Measurements from ENCODE around the gene TUBG2. TPM values are rescaled to one million over a fixed set of nuclear protein-coding genes. Genes with fewer than 3 reads are reported as not detected.

TUBG2 gene
- polyA plus RNA-seq, 2 donors: 7.6 to 12.0 TPM

DNA sequence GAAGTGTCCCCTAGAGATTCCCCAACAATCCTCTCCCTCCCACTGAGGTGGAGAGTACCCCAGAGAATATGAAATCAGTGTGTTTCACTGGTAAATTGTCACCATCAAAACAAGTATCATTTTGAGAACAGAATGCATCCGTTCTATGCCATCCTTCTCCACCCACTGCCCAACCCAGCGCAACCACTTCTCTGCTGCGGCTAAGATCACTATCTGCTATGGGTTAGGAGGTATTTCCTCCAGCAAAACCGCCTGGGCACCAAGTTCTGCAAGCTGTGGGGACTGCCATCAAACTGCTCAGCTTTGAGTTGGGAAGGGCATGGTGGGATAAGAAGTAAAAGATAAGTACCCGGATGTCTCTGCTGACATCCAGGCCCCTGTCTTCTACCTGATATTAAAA, 47.6 kb downstream of the TUBG2 start:
- H3K4me3 ChIP-seq (ENCODE audit: low read depth in 1 of 2, low read length in 2 of 2): no peak overlapping the region
- peaks cover 30 to 47% of the 10 kb centered on the region in 2 donors for H3K36me3 ChIP-seq (ENCODE audit: control insufficient read depth in 2 of 2, insufficient read depth in 2 of 2, low read length in 1 of 2)
- no peaks in the 10 kb centered on the region for H3K9me3 ChIP-seq (ENCODE audit: control insufficient read depth in 2 of 2, insufficient read depth in 1 of 2, low read depth in 1 of 2, low read length in 1 of 2)
- no peak overlapping the region for H3K27ac ChIP-seq (ENCODE audit: low read depth in 2 of 2, low read length in 1 of 2)
- 73 to 78% methylated on average over 5 of the region's 5 CpGs for WGBS, 2 donors
- H3K27me3 ChIP-seq (ENCODE audit: control insufficient read depth in 1 of 2, insufficient read depth in 2 of 2, low read length in 2 of 2): no peaks in the 10 kb centered on the region
- H3K4me1 ChIP-seq (ENCODE audit: control insufficient read depth in 2 of 2, insufficient read depth in 2 of 2, low read length in 1 of 2): no peaks in the 10 kb centered on the region

DNA sequence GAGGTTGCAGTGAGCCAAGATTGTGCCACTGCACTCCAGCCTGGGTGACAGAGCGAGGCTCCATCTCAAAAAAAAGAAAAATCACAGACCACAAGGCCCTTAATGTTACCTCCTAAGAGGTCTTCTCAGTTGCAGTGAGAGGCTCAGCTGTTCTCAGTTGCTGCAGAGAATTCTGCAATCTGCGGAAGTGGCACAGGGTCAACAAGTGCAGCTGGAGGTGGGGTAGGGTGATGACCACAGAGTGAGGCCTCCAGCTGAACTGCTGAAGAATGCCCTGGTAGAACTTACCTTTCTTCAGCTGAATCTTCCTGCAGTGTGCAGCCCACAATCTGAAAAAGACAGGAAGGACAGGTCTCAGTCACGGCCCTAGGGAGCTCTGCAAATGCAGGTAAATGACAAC, 49.5 kb downstream of the TUBG2 start:
- H3K27me3 ChIP-seq (ENCODE audit: control insufficient read depth in 1 of 2, insufficient read depth in 2 of 2, low read length in 2 of 2): no peaks in the 10 kb centered on the region
- 91 to 96% methylated on average over 3 of the region's 3 CpGs for WGBS, 2 donors
- H3K9me3 ChIP-seq (ENCODE audit: control insufficient read depth in 2 of 2, insufficient read depth in 1 of 2, low read depth in 1 of 2, low read length in 1 of 2): no peaks in the 10 kb centered on the region
- peaks cover 32 to 48% of the 10 kb centered on the region in 2 donors for H3K36me3 ChIP-seq (ENCODE audit: control insufficient read depth in 2 of 2, insufficient read depth in 2 of 2, low read length in 1 of 2)
- no peaks in the 10 kb centered on the region for H3K4me1 ChIP-seq (ENCODE audit: control insufficient read depth in 2 of 2, insufficient read depth in 2 of 2, low read length in 1 of 2)
- H3K27ac ChIP-seq (ENCODE audit: low read depth in 2 of 2, low read length in 1 of 2): no peak overlapping the region
- H3K4me3 ChIP-seq (ENCODE audit: low read depth in 1 of 2, low read length in 2 of 2): no peak overlapping the region

DNA sequence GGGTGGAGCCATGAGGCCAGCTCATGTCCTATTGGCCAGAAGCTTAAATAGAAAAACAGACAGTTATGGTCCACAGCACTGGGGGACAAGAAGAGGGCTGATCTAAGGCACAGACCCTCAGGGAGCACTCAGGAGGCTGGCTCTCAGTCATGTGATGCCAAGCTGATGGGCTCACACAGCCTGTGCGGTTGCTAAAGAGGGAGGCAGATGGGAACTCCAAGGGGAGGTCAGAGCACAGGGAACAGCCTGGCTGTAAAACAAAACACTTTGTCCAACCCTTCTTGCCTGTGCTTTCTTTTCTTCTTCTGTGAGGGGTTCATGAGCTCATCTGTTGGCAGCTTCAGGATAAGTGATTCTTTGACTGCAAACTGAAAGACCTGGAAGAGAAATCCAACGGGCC, 50.5 kb downstream of the TUBG2 start:
- Histone ChIP-seq H3K4me3 (ENCODE audit: low read depth in 1 of 2, low read length in 2 of 2) (no peak overlapping the region), H3K9me3 (ENCODE audit: control insufficient read depth in 2 of 2, insufficient read depth in 1 of 2, low read depth in 1 of 2, low read length in 1 of 2) (no peaks in the 10 kb centered on the region), H3K4me1 (ENCODE audit: control insufficient read depth in 2 of 2, insufficient read depth in 2 of 2, low read length in 1 of 2) (no peaks in the 10 kb centered on the region), H3K27ac (ENCODE audit: low read depth in 2 of 2, low read length in 1 of 2) (no peak overlapping the region), H3K36me3 (ENCODE audit: control insufficient read depth in 2 of 2, insufficient read depth in 2 of 2, low read length in 1 of 2) (peaks cover 24 to 44% of the 10 kb centered on the region in 2 donors), H3K27me3 (ENCODE audit: control insufficient read depth in 1 of 2, insufficient read depth in 2 of 2, low read length in 2 of 2) (no peaks in the 10 kb centered on the region)
- WGBS, 2 donors: 87 to 93% methylated on average over 2 of the region's 2 CpGs

Other genes starting within 250 kb of the TUBG2 start
- 10 to 100 TPM; 40.0 to 60.4 TPM for gene CAVIN1, start 236.0 kb upstream of the TUBG2 start, polyA plus RNA-seq
- gene ATP6V0A1, start 200.4 kb upstream of the TUBG2 start, polyA plus RNA-seq: 10 to 100 TPM; 27.0 to 27.5 TPM
- gene NAGLU, start 123.0 kb upstream of the TUBG2 start, polyA plus RNA-seq: 10 to 100 TPM; 17.6 to 18.8 TPM
- 1 to 10 TPM; 4.0 to 9.0 TPM for gene HSD17B1, start 106.4 kb upstream of the TUBG2 start, polyA plus RNA-seq
- gene COASY, start 97.1 kb upstream of the TUBG2 start, polyA plus RNA-seq: 10 to 100 TPM; 58.2 to 62.1 TPM
- gene MLX, start 92.2 kb upstream of the TUBG2 start, polyA plus RNA-seq: 10 to 100 TPM; 36.8 to 38.3 TPM
- 1 to 10 TPM; 6.4 to 7.2 TPM for gene PSMC3IP, start 81.6 kb upstream of the TUBG2 start, polyA plus RNA-seq
- gene RETREG3, start 49.9 kb upstream of the TUBG2 start, polyA plus RNA-seq: 10 to 100 TPM; 15.3 to 28.5 TPM
- gene TUBG1, start 49.6 kb upstream of the TUBG2 start, polyA plus RNA-seq: 10 to 100 TPM; 27.2 to 49.9 TPM
- gene PLEKHH3, start 17.7 kb downstream of the TUBG2 start, polyA plus RNA-seq: 10 to 100 TPM; 49.4 to 84.6 TPM
- under 1 TPM; 0.22 to 0.42 TPM for gene CCR10, start 22.6 kb downstream of the TUBG2 start, polyA plus RNA-seq
- gene CNTNAP1, start 23.2 kb downstream of the TUBG2 start, polyA plus RNA-seq: 1 to 10 TPM; 1.3 to 1.5 TPM
- gene EZH1, start 85.8 kb downstream of the TUBG2 start, polyA plus RNA-seq: 10 to 100 TPM; 15.6 to 19.8 TPM
- 10 to 100 TPM in 1 of 2 donors, 1 to 10 TPM in 1; 7.5 to 13.5 TPM for gene RAMP2, start 101.9 kb downstream of the TUBG2 start, polyA plus RNA-seq
- 100 to 1,000 TPM in 1 of 2 donors, 10 to 100 TPM in 1; 42.8 to 123 TPM for gene VPS25, start 114.2 kb downstream of the TUBG2 start, polyA plus RNA-seq
- gene WNK4, start 121.3 kb downstream of the TUBG2 start, polyA plus RNA-seq: 10 to 100 TPM in 1 of 2 donors, 1 to 10 TPM in 1; 6.7 to 12.8 TPM
- gene COA3, start 139.4 kb downstream of the TUBG2 start, polyA plus RNA-seq: 100 to 1,000 TPM in 1 of 2 donors, 10 to 100 TPM in 1; 89.9 to 185 TPM
- gene CNTD1, start 139.6 kb downstream of the TUBG2 start, polyA plus RNA-seq: under 1 TPM; 0.18 TPM
- gene BECN1, start 165.0 kb downstream of the TUBG2 start, polyA plus RNA-seq: 10 to 100 TPM; 29.1 to 53.9 TPM
- gene PSME3, start 174.1 kb downstream of the TUBG2 start, polyA plus RNA-seq: 10 to 100 TPM; 24.8 to 69.3 TPM
- gene AOC2, start 185.3 kb downstream of the TUBG2 start, polyA plus RNA-seq: under 1 TPM; 0.24 to 0.86 TPM
- gene AOC3, start 191.9 kb downstream of the TUBG2 start, polyA plus RNA-seq: 10 to 100 TPM in 1 of 2 donors, 1 to 10 TPM in 1; 9.7 to 25.3 TPM
- gene G6PC1, start 241.5 kb downstream of the TUBG2 start, polyA plus RNA-seq: not detected

All from esophagus (tissue), 2 donors.